Heart left ventricle (tissue), 16 donors: Measurements from ENCODE around the gene PATJ. TPM values are rescaled to one million over a fixed set of nuclear protein-coding genes. Genes with fewer than 3 reads are reported as not detected.
"Not testable (repeated sequence)": the region's sequence is repeated elsewhere in the genome, so short reads cannot be mapped to it uniquely, and the experiment has no call there.

Experiments used
- ATAC-seq, 4 donors: fragments of 200-7000 bp; cut with Tn5 transposase; one replicate each; pipeline ENCODE4 v1.9.1; 2020 to 2022; ENCODE audit warnings: moderate library complexity in 4 of 4, mild to moderate bottlenecking in 3 of 4, moderate number of reproducible peaks in 1 of 4
- DNase-seq, 5 donors: peaks; one replicate each; pipeline ENCODE4 v3.0.0-alpha.2; 2020
- H3K27ac ChIP-seq, 12 donors: fragments of 200-600 bp; sonication (generic) in 4 of 12; one replicate each; pipeline versions ENCODE4 v1.5.0 to v1.8.0; 2016 to 2022; ENCODE audit warnings: mild to moderate bottlenecking in 2 of 12
- H3K27me3 ChIP-seq, 9 donors: fragments of 200-600 bp; sonication (generic) in 2 of 9; one replicate each; pipeline versions ENCODE4 v1.5.1 to v1.8.0; 2016 to 2022; ENCODE audit warnings: mild to moderate bottlenecking in 3 of 9
- H3K36me3 ChIP-seq, 9 donors: fragments of 200-600 bp; sonication (generic) in 2 of 9; one replicate each; pipeline versions ENCODE4 v1.5.0 to v1.8.0; 2018 to 2022; ENCODE audit warnings: mild to moderate bottlenecking in 2 of 9
- H3K4me1 ChIP-seq, 12 donors: fragments of 200-600 bp; sonication (generic) in 4 of 12; one replicate each; pipeline versions ENCODE4 v1.5.0 to v1.8.0; 2016 to 2022; ENCODE audit warnings: mild to moderate bottlenecking in 3 of 12
- H3K4me3 ChIP-seq, 12 donors: fragments of 200-600 bp; sonication (generic) in 4 of 12; one replicate each; pipeline versions ENCODE4 v1.5.0 to v1.8.0; 2017 to 2022; ENCODE audit warnings: mild to moderate bottlenecking in 9 of 12, moderate library complexity in 4 of 12
- H3K9me3 ChIP-seq, 12 donors: fragments of 200-600 bp; sonication (generic) in 4 of 12; one replicate each; pipeline versions ENCODE4 v1.5.0 to v1.8.0; 2016 to 2022; ENCODE audit warnings: mild to moderate bottlenecking in 1 of 12
- CTCF ChIP-seq, 12 donors: fragments of 200-600 bp; sonication (generic) in 4 of 12; IDR thresholded peaks; one replicate each; pipeline versions ENCODE4 v1.5.0 to v1.8.0; 2018 to 2022; ENCODE audit warnings: antibody characterized with exemption in 12 of 12, mild to moderate bottlenecking in 5 of 12
- POLR2A ChIP-seq, 2 donors: fragments of 450-650 bp; IDR thresholded peaks; one replicate each; pipeline ENCODE4 v1.6.1; 2017; ENCODE audit warnings: antibody characterized with exemption in 2 of 2, mild to moderate bottlenecking in 2 of 2, moderate library complexity in 2 of 2
- WGBS, 4 donors: extraction: QIAGEN DNeasy Blood & Tissue Kit in 2 of 4; methylation state at CpG; one replicate each; pipeline versions ENCODE4 v1.1.5 to v1.1.7; 2013 to 2018; 5-methylcytosine and 5-hydroxymethylcytosine counted together
- intact Hi-C, 10 donors: fragments of 100-400 bp; cut with DNase I; formaldehyde crosslinking; loops; one replicate each; pipeline versions ENCODE4 v1.11.1 to v1.14.2; 2022
- polyA plus RNA-seq, 2 donors: library from polyadenylated mRNA; stranded (reverse); fragments of 200-250 nt; gene quantifications; one replicate each; pipeline ENCODE4 v1.2.3, GENCODE V29; 2013
- total RNA-seq, 9 donors: library from RNA; depleted of rRNA in 2 of 9; stranded (reverse); fragments of >200 nt in 2 of 9; fragmentation: NEBNext Ultra II Directional in 3 of 9; extraction: Animal tissue kit (Norgen Biotek cat#: 25700) in 3 of 9; gene quantifications; one replicate each; pipeline versions ENCODE4 v1.1.0 to v1.2.4, GENCODE V29; 2016 to 2023
- donor health status: ischemic (EF 13 %, LVEDD 7.1; RV severe dilation, severe dysfunction).
- donor health status: healthy with polysubstance abuse.
- donor health status: DM: no; HTN: yes; CAD: no.
- donor health status: DM: no; HTN: no; CAD: no.
- donor health status: ischemic (EF 25% LVEDD 6.9; RV normal size, moderate dysfunction).
- donor health status: ischemic (EF 25% LVEDD 5.7; RV mildly dilated, moderate dysfunction).
- donor health status: healthy.
- donor health status: DM: yes; HTN: yes; CAD: no.
- donor health status: ischemic (EF 35%, LVEDD 5.7; RV mildly dilated, moderate dysfunction).
- donor health status: nonischemic (EF 11% LVEDD 7.7; RV severe dilation, severe dysfunction).
- donor health status: DM: yes; HTN: yes; CAD: no.
- donor health status: PGD.
- donor health status: ischemic (EF 29% LVEDD 5.4; RV normal size, mild dysfunction).
- donor health status: nonischemic (EF 23%, LVEDD 6.1; RV moderate dilation, normal function).

Gene PATJ
- total and polyA plus RNA-seq, 11 donors, result 6.6 to 190 (median 105) TPM

GRCh38 chr1:61931587-61932279 is 189.5 kb downstream of the PATJ start:
- H3K4me3 ChIP-seq, result no peak overlapping the region
- TF ChIP-seq CTCF (IDR thresholded peaks at IDR 0.05) (no peak), POLR2A (IDR thresholded peaks at IDR 0.05) (no peak)
- no peaks in the 10 kb centered on the region for H3K9me3 ChIP-seq
- no peak for ATAC-seq
- no peak overlapping the region for H3K27ac ChIP-seq
- no peak for DNase-seq
- no peaks in the 10 kb centered on the region for H3K27me3 ChIP-seq
- intact Hi-C loops, result no loop called here
- WGBS, 4 donors, result 94 to 97% (median 95%) methylated on average over 3 of the region's 3 CpGs
- H3K36me3 ChIP-seq, result no peaks in the 10 kb centered on the region
- no peaks in the 10 kb centered on the region for H3K4me1 ChIP-seq

- TF ChIP-seq POLR2A (IDR thresholded peaks at IDR 0.05) (no peak), CTCF (IDR thresholded peaks at IDR 0.05) (no peak)
- H3K27me3 ChIP-seq, result no peaks in the 10 kb centered on the region
- ATAC-seq (no peak), DNase-seq (no peak)
- H3K36me3 ChIP-seq, result no peaks in the 10 kb centered on the region
- H3K4me3 ChIP-seq, result no peak overlapping the region
- no peaks in the 10 kb centered on the region for H3K9me3 ChIP-seq
- intact Hi-C loops, result no loop called here
- no peak overlapping the region for H3K27ac ChIP-seq
- H3K4me1 ChIP-seq, result no peaks in the 10 kb centered on the region
- 93 to 99% (median 96%) methylated on average over 3 of the region's 3 CpGs for WGBS, 4 donors
These were observed 193.2 kb downstream of the PATJ start for GRCh38 chr1:61935516-61935915.

- DNase-seq (no peak), ATAC-seq (no peak)
- TF ChIP-seq CTCF (IDR thresholded peaks at IDR 0.05), result no peak
- intact Hi-C loops, result no loop called here
- H3K27ac ChIP-seq, result no peak overlapping the region
- H3K4me3 ChIP-seq, result no peak overlapping the region
- H3K27me3 ChIP-seq, result no peaks in the 10 kb centered on the region
- 70 to 74% (median 72%) methylated on average over 5 of the region's 5 CpGs for WGBS, 4 donors
- no peaks in the 10 kb centered on the region for H3K36me3 ChIP-seq
- no peaks in the 10 kb centered on the region for H3K9me3 ChIP-seq
- H3K4me1 ChIP-seq, result no peaks in the 10 kb centered on the region
These were observed 194.6 kb downstream of the PATJ start for GRCh38 chr1:61936839-61937238.

GRCh38 chr1:61941794-61942193 is 199.5 kb downstream of the PATJ start:
- DNase-seq (no peak), ATAC-seq (no peak)
- H3K36me3 ChIP-seq, result no peaks in the 10 kb centered on the region
- TF ChIP-seq POLR2A (IDR thresholded peaks at IDR 0.05), result no peak
- H3K4me3 ChIP-seq, result no peak overlapping the region
- no peaks in the 10 kb centered on the region for H3K4me1 ChIP-seq
- H3K27me3 ChIP-seq, result no peaks in the 10 kb centered on the region
- intact Hi-C loops, result no loop called here
- H3K27ac ChIP-seq, result no peak overlapping the region
- H3K9me3 ChIP-seq, result peaks cover 0 to 4% (median 0%) of the 10 kb centered on the region in 12 donors

- ATAC-seq, result no peak
- Histone ChIP-seq H3K9me3 (peaks cover 0 to 4% (median 0%) of the 10 kb centered on the region in 12 donors), H3K4me3 (no peak overlapping the region), H3K27me3 (no peaks in the 10 kb centered on the region), H3K36me3 (no peaks in the 10 kb centered on the region), H3K4me1 (no peaks in the 10 kb centered on the region), H3K27ac (no peak overlapping the region)
- no peak for DNase-seq
- intact Hi-C loops, result no loop called here
- TF ChIP-seq POLR2A (IDR thresholded peaks at IDR 0.05), result no peak
- TF ChIP-seq CTCF (IDR thresholded peaks at IDR 0.05), result no peak
- 96 to 99% (median 99%) methylated on average over 5 of the region's 5 CpGs for WGBS, 4 donors
These were observed 200.6 kb downstream of the PATJ start for GRCh38 chr1:61942856-61943255.

GRCh38 chr1:61948685-61949084 is 206.4 kb downstream of the PATJ start:
- H3K27ac ChIP-seq, H3K9me3 ChIP-seq, H3K4me1 ChIP-seq, H3K27me3 ChIP-seq, H3K36me3 ChIP-seq, DNase-seq, ATAC-seq, H3K4me3 ChIP-seq, intact Hi-C loops: not testable (repeated sequence)
- 68 to 93% (median 92%) methylated on average over 4 to 5 of the region's 5 CpGs for WGBS, 4 donors
